ENCODE data around the gene RTF1.

GRCh38 chr15:41490355-41490754 is 73.5 kb downstream of the RTF1 start:
- no peak for TF ChIP-seq CTCF (IDR thresholded peaks at IDR 0.05)
- no peak for TF ChIP-seq CBX2 (IDR thresholded peaks at IDR 0.05; ENCODE audit: borderline replicate concordance, low read depth)
- no peak for TF ChIP-seq ELK1 (IDR thresholded peaks at IDR 0.05; ENCODE audit: low read depth, low read length)
- TF ChIP-seq CHD4 (IDR thresholded peaks at IDR 0.05; ENCODE audit: borderline replicate concordance): no peak
- no peak for TF ChIP-seq POLR2A (IDR thresholded peaks at IDR 0.05; ENCODE audit: low read length)
- TF ChIP-seq BCL3 (IDR thresholded peaks at IDR 0.05): no peak
- TF ChIP-seq JUNB (IDR thresholded peaks at IDR 0.05): peak; percentile 23; the same call in 1 of the 2 replicates
- TF ChIP-seq EHMT2 (IDR thresholded peaks at IDR 0.05; ENCODE audit: low read depth): no peak
- no peak for TF ChIP-seq ZC3H11A (IDR thresholded peaks at IDR 0.05)
- TF ChIP-seq TFCP2L1 (CRISPR knock-in tag; IDR thresholded peaks at IDR 0.05): no peak
- TF ChIP-seq PBX3 (IDR thresholded peaks at IDR 0.05): no peak
- no peak for TF ChIP-seq HOXB13 (CRISPR knock-in tag; IDR thresholded peaks at IDR 0.05; ENCODE audit: low read depth)
- TF ChIP-seq MYC (IDR thresholded peaks at IDR 0.05; ENCODE audit: borderline replicate concordance, low read length): no peak

All from A549 (cell line).